NB4 (cell line): ENCODE results near the gene FAM240A.

ENCODE experiments used
- DNase-seq: peaks from one replicate; pipeline ENCODE4 v3.0.0; 2010; ENCODE audit warnings: low read depth
- H3K4me3 ChIP-seq: one replicate; pipeline ENCODE4 v1.5.1; 2011; ENCODE audit warnings: mild to moderate bottlenecking, low read depth, low read length, moderate library complexity
- CTCF ChIP-seq: IDR thresholded peaks from one replicate; pipeline ENCODE4 v1.5.1; 2012; ENCODE audit warnings: low read depth, low read length
- MAX ChIP-seq: IDR thresholded peaks from 2 replicates; pipeline ENCODE4 v1.6.1; 2011; ENCODE audit warnings: low read depth, low read length
- MYC ChIP-seq: IDR thresholded peaks from 2 replicates; pipeline ENCODE4 v1.6.1; 2011; ENCODE audit warnings: low read depth, low read length
- POLR2A ChIP-seq: IDR thresholded peaks from 2 replicates; pipeline ENCODE4 v1.6.1; 2011; ENCODE audit warnings: mild to moderate bottlenecking; ENCODE audit not compliant: insufficient read length; ENCODE audit errors: extremely low read depth

The FAM240A gene

GRCh38 chr3:46632792-46633191 lies 20.5 kb downstream of the FAM240A start:
- no peak for TF ChIP-seq POLR2A
- no peak for TF ChIP-seq CTCF
- no peak for TF ChIP-seq MYC
- peak; percentile 20; the same call in 1 of the 2 replicates for TF ChIP-seq MAX
- DNase-seq, result peak; percentile 6
- H3K4me3 ChIP-seq, result no peak overlapping the region

GRCh38 chr3:46634856-46635255 lies 22.5 kb downstream of the FAM240A start:
- H3K4me3 ChIP-seq, result no peak overlapping the region
- no peak for DNase-seq
- TF ChIP-seq CTCF, result no peak
- TF ChIP-seq POLR2A, result no peak
- no peak for TF ChIP-seq MAX
- no peak for TF ChIP-seq MYC

- no peak for DNase-seq
- H3K4me3 ChIP-seq, result no peak overlapping the region
- TF ChIP-seq POLR2A (no peak), MAX (no peak), MYC (no peak), CTCF (no peak)
Measured at GRCh38 chr3:46639221-46639620, 26.9 kb downstream of the FAM240A start.

DNA sequence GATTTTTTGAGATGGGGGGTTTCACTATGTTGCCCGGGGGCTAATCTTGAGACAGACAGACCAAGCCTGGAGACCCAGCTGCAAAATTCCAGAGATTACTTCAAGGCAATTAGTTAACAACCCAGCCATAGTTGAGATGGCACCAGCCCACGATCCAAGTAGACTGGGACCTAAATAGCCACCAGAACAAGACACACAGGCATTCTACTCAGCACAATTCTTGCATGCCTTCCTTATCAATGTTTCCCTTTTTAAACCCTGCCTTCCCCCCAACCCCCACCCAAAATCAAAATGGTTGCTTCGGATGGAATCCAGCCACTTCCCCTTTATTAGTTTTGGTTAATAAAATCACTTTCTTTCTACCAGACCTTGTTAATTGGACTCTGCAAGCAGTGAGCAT lies 28.6 kb downstream of the FAM240A start:
- TF ChIP-seq MAX (no peak), CTCF (no peak), MYC (no peak), POLR2A (no peak)
- H3K4me3 ChIP-seq, result no peak overlapping the region
- DNase-seq, result no peak

GRCh38 chr3:46642971-46643370 lies 30.6 kb downstream of the FAM240A start:
- TF ChIP-seq MYC (no peak), POLR2A (no peak), CTCF (no peak), MAX (no peak)
- peak; percentile 81 for DNase-seq
- H3K4me3 ChIP-seq, result no peak overlapping the region

GRCh38 chr3:46643701-46644100 lies 31.4 kb downstream of the FAM240A start:
- H3K4me3 ChIP-seq, result no peak overlapping the region
- no peak for DNase-seq
- TF ChIP-seq MYC (no peak), CTCF (no peak), POLR2A (no peak), MAX (no peak)
